IMR-90 (cell line): ENCODE results near the gene GALNT17. TPM values are rescaled to one million over a fixed set of nuclear protein-coding genes. Genes with fewer than 3 reads are reported as not detected.

Experiments used
- ATAC-seq: fragments of 200-7000 bp; cut with Tn5 transposase; 2 replicates; pipeline ENCODE4 v1.9.1; 2020; ENCODE audit warnings: low read depth, mild to moderate bottlenecking, moderate library complexity
- BruUV-seq: library from RNA; stranded (reverse); fragments of 400-500 nt; replicated peaks from 2 replicates; lab custom pipeline; 2021; lab: Mats Ljungman, UMichigan
- CTCF ChIA-PET: fragments of 300-600 bp; formaldehyde crosslinking; extraction: SDS; loops from one replicate; lab custom pipeline; 2021; ENCODE audit warnings: antibody characterized with exemption; lab: Yijun Ruan, JAX
- POLR2A ChIA-PET: fragments of 300-600 bp; sonication (Branson Sonifier 250); formaldehyde crosslinking; loops from one replicate; lab custom pipeline; 2022; ENCODE audit warnings: antibody characterized with exemption; ENCODE audit not compliant: unreplicated experiment; lab: Charles Lee
- DNase-seq: peaks from one replicate; pipeline ENCODE4 v3.0.0; 2013
- H2AFZ ChIP-seq: replicated peaks from 2 replicates; pipeline ENCODE3; 2013; ENCODE audit warnings: low read length, mild to moderate bottlenecking; ENCODE audit not compliant: poor library complexity
- H2AK5ac ChIP-seq: 2 replicates; pipeline ENCODE4 v1.6.1; 2013; ENCODE audit warnings: low read depth, low read length, inconsistent platforms
- H2AK9ac ChIP-seq: replicated peaks from 2 replicates; pipeline ENCODE3; 2013; ENCODE audit warnings: mild to moderate bottlenecking, low read depth, low read length, moderate library complexity; ENCODE audit not compliant: poor library complexity
- H2BK120ac ChIP-seq: 2 replicates; pipeline ENCODE4 v1.6.1; 2013; ENCODE audit warnings: low read depth, low read length, inconsistent platforms
- H2BK15ac ChIP-seq: 3 replicates; pipeline ENCODE4 v1.6.1; 2013; ENCODE audit warnings: low read depth, low read length, inconsistent platforms
- H2BK20ac ChIP-seq: 2 replicates; pipeline ENCODE4 v1.6.1; 2013; ENCODE audit warnings: low read depth, mild to moderate bottlenecking, inconsistent platforms, low read length, moderate library complexity
- H2BK5ac ChIP-seq: 2 replicates; pipeline ENCODE4 v1.6.1; 2013; ENCODE audit warnings: mild to moderate bottlenecking, low read depth, low read length, inconsistent platforms; ENCODE audit not compliant: poor library complexity, severe bottlenecking
- H3K14ac ChIP-seq: replicated peaks from 2 replicates; pipeline ENCODE4 v1.6.1; 2013; ENCODE audit warnings: low read depth, low read length, inconsistent platforms
- H3K18ac ChIP-seq: 2 replicates; pipeline ENCODE4 v1.6.1; 2013; ENCODE audit warnings: low read depth, low read length, control low read depth
- H3K23ac ChIP-seq: 2 replicates; pipeline ENCODE4 v1.6.1; 2013; ENCODE audit warnings: low read depth, low read length, inconsistent platforms
- H3K27ac ChIP-seq: 2 replicates; pipeline ENCODE4 v1.5.1; 2013; ENCODE audit warnings: mild to moderate bottlenecking, control low read depth, low read length; ENCODE audit not compliant: insufficient read depth
- H3K27me3 ChIP-seq: 2 replicates; pipeline ENCODE4 v1.6.1; 2013; ENCODE audit warnings: low read length; ENCODE audit not compliant: control insufficient read depth, insufficient read depth
- H3K36me3 ChIP-seq: 2 replicates; pipeline ENCODE4 v1.6.1; 2013; ENCODE audit warnings: low read length, mixed read lengths; ENCODE audit not compliant: control insufficient read depth, insufficient read depth
- H3K4ac ChIP-seq: 2 replicates; pipeline ENCODE4 v1.6.1; 2013; ENCODE audit warnings: low read depth, low read length, inconsistent platforms
- H3K4me1 ChIP-seq: 2 replicates; pipeline ENCODE4 v1.6.1; 2013; ENCODE audit warnings: low read length, mixed read lengths; ENCODE audit not compliant: control insufficient read depth, insufficient read depth
- H3K4me2 ChIP-seq: 2 replicates; pipeline ENCODE4 v1.6.1; 2013; ENCODE audit warnings: low read depth, mild to moderate bottlenecking, control low read depth, low read length, moderate library complexity
- H3K4me3 ChIP-seq: 2 replicates; pipeline ENCODE4 v1.5.1; 2013; ENCODE audit warnings: low read depth, mild to moderate bottlenecking, control low read depth, low read length, moderate library complexity; ENCODE audit not compliant: insufficient read depth
- H3K56ac ChIP-seq: 2 replicates; pipeline ENCODE4 v1.6.1; 2013; ENCODE audit warnings: low read length, inconsistent platforms; ENCODE audit not compliant: insufficient read depth; ENCODE audit errors: extremely low read depth
- H3K79me1 ChIP-seq, 2 experiments: 2 replicates each; pipeline ENCODE4 v1.6.1; 2013; ENCODE audit warnings: low read length in 2 of 2, inconsistent platforms in 1 of 2, low read depth in 1 of 2
- H3K9ac ChIP-seq: 2 replicates; pipeline ENCODE4 v1.6.1; 2013; ENCODE audit warnings: low read depth, low read length, control low read depth
- H3K9me1 ChIP-seq: 2 replicates; pipeline ENCODE4 v1.6.1; 2013; ENCODE audit warnings: low read length, inconsistent platforms; ENCODE audit not compliant: insufficient read depth
- H3K9me3 ChIP-seq: 2 replicates; pipeline ENCODE4 v1.6.1; 2013; ENCODE audit warnings: low read length; ENCODE audit not compliant: control insufficient read depth, insufficient read depth
- H4K20me1 ChIP-seq: 2 replicates; pipeline ENCODE4 v1.6.1; 2013; ENCODE audit warnings: low read length, inconsistent platforms; ENCODE audit not compliant: insufficient read depth
- H4K5ac ChIP-seq: 2 replicates; pipeline ENCODE4 v1.6.1; 2013; ENCODE audit warnings: mild to moderate bottlenecking, low read depth, low read length, control low read depth
- H4K8ac ChIP-seq, 2 experiments: 2 replicates each; pipeline ENCODE4 v1.6.1; 2013; ENCODE audit warnings: low read depth in 2 of 2, low read length in 2 of 2, control low read depth in 1 of 2, inconsistent platforms in 1 of 2
- H4K91ac ChIP-seq: 2 replicates; pipeline ENCODE4 v1.6.1; 2013; ENCODE audit warnings: low read depth, low read length, inconsistent platforms; ENCODE audit not compliant: insufficient read depth
- BHLHE40 ChIP-seq: fragments of 150-350 bp; IDR thresholded peaks from 2 replicates; pipeline ENCODE4 v1.6.1; 2016; ENCODE audit warnings: mild to moderate bottlenecking, low read depth, low read length
- MAZ ChIP-seq: IDR thresholded peaks from 2 replicates; pipeline ENCODE4 v1.6.1; 2012; ENCODE audit warnings: low read depth, mild to moderate bottlenecking, low read length, improper control_type of control experiment, moderate library complexity, borderline replicate concordance
- MXI1 ChIP-seq: IDR thresholded peaks from 2 replicates; pipeline ENCODE4 v1.6.1; 2012; ENCODE audit warnings: low read depth, mild to moderate bottlenecking, low read length, moderate library complexity, borderline replicate concordance
- POLR2A ChIP-seq: IDR thresholded peaks from 2 replicates; pipeline ENCODE4 v1.6.1; 2012; ENCODE audit warnings: mild to moderate bottlenecking, low read depth, low read length
- RAD21 ChIP-seq: IDR thresholded peaks from 2 replicates; pipeline ENCODE4 v1.6.1; 2012; ENCODE audit warnings: low read length, improper control_type of control experiment
- RCOR1 ChIP-seq: IDR thresholded peaks from 2 replicates; pipeline ENCODE4 v1.6.1; 2012; ENCODE audit warnings: mild to moderate bottlenecking, low read length, improper control_type of control experiment; ENCODE audit not compliant: insufficient replicate concordance
- RFX5 ChIP-seq: IDR thresholded peaks from 2 replicates; pipeline ENCODE4 v1.8.0; 2012; ENCODE audit warnings: low read depth, mild to moderate bottlenecking, low read length, moderate library complexity
- SMC3 ChIP-seq: fragments of 150-350 bp; IDR thresholded peaks from 2 replicates; pipeline ENCODE4 v1.6.1; 2016; ENCODE audit warnings: low read depth, mild to moderate bottlenecking, antibody characterized with exemption, low read length, moderate library complexity
- WGBS, 2 experiments: methylation state at CpG; one replicate each; pipeline versions ENCODE4 v1.1.5 to v1.1.7; 2013; ENCODE audit warnings: missing lambda C conversion rate in 2 of 2; ENCODE audit not compliant: insufficient read length in 1 of 2; ENCODE audit errors: extremely low coverage in 2 of 2; 5-methylcytosine and 5-hydroxymethylcytosine counted together
- dilution Hi-C: fragments of 300-500 bp; cut with HindIII; formaldehyde crosslinking; loops from one replicate; pipeline ENCODE4 v1.14.3; 2018; ENCODE audit warnings: low sequenced_read_pairs; ENCODE audit not compliant: unreplicated experiment
- in situ Hi-C: fragments of 300-500 bp; cut with MboI; formaldehyde crosslinking; loops from 3 replicates; pipeline ENCODE4 v1.14.3; 2019; ENCODE audit warnings: low sequenced_read_pairs, inconsistent platforms, mixed read lengths
- intact Hi-C: fragments of 100-400 bp; cut with micrococcal nuclease; formaldehyde crosslinking; loops from 2 replicates; pipeline ENCODE4 v1.10.0; 2022
- polyA plus RNA-seq, 3 experiments: library from polyadenylated mRNA; depleted of rRNA; stranded (reverse); fragments of >200 nt; gene quantifications; 2 replicates each; pipeline ENCODE4 v1.2.3, GENCODE V29; 2012; ENCODE audit warnings: low replicate concordance in 1 of 3
- total RNA-seq: library from RNA; depleted of rRNA; stranded (reverse); fragments of >200 nt; gene quantifications from 2 replicates; pipeline ENCODE4 v1.2.3, GENCODE V29; 2012
- TF ChIP-seq, protein P1 (sequence below): fragments of 150-350 bp; IDR thresholded peaks from 2 replicates; pipeline ENCODE4 v1.6.1; 2017; ENCODE audit warnings: mild to moderate bottlenecking, antibody characterized with exemption, low read length, low read depth
- TF ChIP-seq, protein P2 (sequence below): conservative IDR thresholded peaks from 2 replicates; pipeline ENCODE4 v1.5.1; 2012; ENCODE audit warnings: mild to moderate bottlenecking, low read depth, low read length, improper control_type of control experiment
- TF ChIP-seq, protein P3 (sequence below): fragments of 150-350 bp; IDR thresholded peaks from 2 replicates; pipeline ENCODE4 v1.6.1; 2016; ENCODE audit warnings: low read depth, mild to moderate bottlenecking, low read length, moderate library complexity, borderline replicate concordance

Gene GALNT17
- total and polyA plus RNA-seq, 2 of the 4 experiments (the other 2 are of a cell fraction) = not detected

DNA sequence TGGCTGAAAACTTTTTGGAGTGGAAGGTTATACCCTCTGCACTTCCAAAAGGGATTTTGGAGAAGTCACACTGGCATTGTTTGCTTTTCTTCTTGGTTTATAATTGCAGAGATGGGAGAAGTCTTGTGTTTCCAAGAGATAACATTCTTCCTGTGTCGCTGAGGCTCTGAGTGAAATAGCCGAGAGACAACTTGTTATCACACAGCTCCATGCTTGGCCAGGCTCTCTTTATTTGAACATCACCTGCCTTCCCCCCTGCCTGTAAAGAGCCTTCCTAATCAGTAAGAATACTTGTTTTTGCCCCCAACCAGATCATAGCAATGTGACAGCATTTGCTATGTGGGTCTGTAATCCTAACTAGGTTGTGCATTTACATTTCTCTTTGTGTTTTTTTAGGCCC lies 270.7 kb downstream of the GALNT17 start:
- no peak overlapping the region for H3K4ac ChIP-seq
- no peak overlapping the region for H4K8ac ChIP-seq
- WGBS, 2 experiments = no CpG with 5 or more reads among the region's 2 CpGs
- no peak overlapping the region for H3K4me3 ChIP-seq
- DNase-seq (no peak), ATAC-seq (no peak)
- H3K4me2 ChIP-seq = no peak overlapping the region
- in situ Hi-C loops = no loop called here
- dilution Hi-C loops = no loop called here
- no peak overlapping the region for H3K18ac ChIP-seq
- H2BK120ac ChIP-seq = no peak overlapping the region
- H2AK9ac ChIP-seq = no peak overlapping the region
- no peak overlapping the region for H2BK20ac ChIP-seq
- no peaks in the 10 kb centered on the region for H4K20me1 ChIP-seq
- no peak overlapping the region for H3K27ac ChIP-seq
- intact Hi-C loops = no loop called here
- H3K36me3 ChIP-seq = no peaks in the 10 kb centered on the region
- H2BK15ac ChIP-seq = no peak overlapping the region
- H3K23ac ChIP-seq = no peak overlapping the region
- H4K91ac ChIP-seq = no peak overlapping the region
- ChIA-PET CTCF (no interaction called here), POLR2A (no interaction called here)
- BruUV-seq = no TSS peak
- H3K9me1 ChIP-seq = no peaks in the 10 kb centered on the region
- H3K27me3 ChIP-seq = no peaks in the 10 kb centered on the region
- no peak overlapping the region for H2BK5ac ChIP-seq
- no peaks in the 10 kb centered on the region for H3K4me1 ChIP-seq
- no peak overlapping the region for H2AFZ ChIP-seq
- TF ChIP-seq, protein P1, sequence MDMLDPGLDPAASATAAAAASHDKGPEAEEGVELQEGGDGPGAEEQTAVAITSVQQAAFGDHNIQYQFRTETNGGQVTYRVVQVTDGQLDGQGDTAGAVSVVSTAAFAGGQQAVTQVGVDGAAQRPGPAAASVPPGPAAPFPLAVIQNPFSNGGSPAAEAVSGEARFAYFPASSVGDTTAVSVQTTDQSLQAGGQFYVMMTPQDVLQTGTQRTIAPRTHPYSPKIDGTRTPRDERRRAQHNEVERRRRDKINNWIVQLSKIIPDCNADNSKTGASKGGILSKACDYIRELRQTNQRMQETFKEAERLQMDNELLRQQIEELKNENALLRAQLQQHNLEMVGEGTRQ = no peak
- TF ChIP-seq, protein P2, sequence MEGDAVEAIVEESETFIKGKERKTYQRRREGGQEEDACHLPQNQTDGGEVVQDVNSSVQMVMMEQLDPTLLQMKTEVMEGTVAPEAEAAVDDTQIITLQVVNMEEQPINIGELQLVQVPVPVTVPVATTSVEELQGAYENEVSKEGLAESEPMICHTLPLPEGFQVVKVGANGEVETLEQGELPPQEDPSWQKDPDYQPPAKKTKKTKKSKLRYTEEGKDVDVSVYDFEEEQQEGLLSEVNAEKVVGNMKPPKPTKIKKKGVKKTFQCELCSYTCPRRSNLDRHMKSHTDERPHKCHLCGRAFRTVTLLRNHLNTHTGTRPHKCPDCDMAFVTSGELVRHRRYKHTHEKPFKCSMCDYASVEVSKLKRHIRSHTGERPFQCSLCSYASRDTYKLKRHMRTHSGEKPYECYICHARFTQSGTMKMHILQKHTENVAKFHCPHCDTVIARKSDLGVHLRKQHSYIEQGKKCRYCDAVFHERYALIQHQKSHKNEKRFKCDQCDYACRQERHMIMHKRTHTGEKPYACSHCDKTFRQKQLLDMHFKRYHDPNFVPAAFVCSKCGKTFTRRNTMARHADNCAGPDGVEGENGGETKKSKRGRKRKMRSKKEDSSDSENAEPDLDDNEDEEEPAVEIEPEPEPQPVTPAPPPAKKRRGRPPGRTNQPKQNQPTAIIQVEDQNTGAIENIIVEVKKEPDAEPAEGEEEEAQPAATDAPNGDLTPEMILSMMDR = no peak
- TF ChIP-seq MXI1 (no peak), MAZ (no peak), SMC3 (no peak), RCOR1 (no peak), POLR2A (no peak), RAD21 (no peak), BHLHE40 (no peak), RFX5 (no peak)
- TF ChIP-seq, protein P3, sequence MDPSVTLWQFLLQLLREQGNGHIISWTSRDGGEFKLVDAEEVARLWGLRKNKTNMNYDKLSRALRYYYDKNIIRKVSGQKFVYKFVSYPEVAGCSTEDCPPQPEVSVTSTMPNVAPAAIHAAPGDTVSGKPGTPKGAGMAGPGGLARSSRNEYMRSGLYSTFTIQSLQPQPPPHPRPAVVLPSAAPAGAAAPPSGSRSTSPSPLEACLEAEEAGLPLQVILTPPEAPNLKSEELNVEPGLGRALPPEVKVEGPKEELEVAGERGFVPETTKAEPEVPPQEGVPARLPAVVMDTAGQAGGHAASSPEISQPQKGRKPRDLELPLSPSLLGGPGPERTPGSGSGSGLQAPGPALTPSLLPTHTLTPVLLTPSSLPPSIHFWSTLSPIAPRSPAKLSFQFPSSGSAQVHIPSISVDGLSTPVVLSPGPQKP = no peak
- H3K56ac ChIP-seq = no peak overlapping the region
- no peak overlapping the region for H4K5ac ChIP-seq
- no peak overlapping the region for H2AK5ac ChIP-seq
- H3K14ac ChIP-seq = no peak overlapping the region
- H3K9ac ChIP-seq = no peak overlapping the region
- peaks cover 18% of the 10 kb centered on the region; the same call in 1 of the 2 replicates for H3K9me3 ChIP-seq
- H3K79me1 ChIP-seq = no peaks in the 10 kb centered on the region
